PC-3 (cell line): ENCODE data around the gene GLB1L2. TPM values are rescaled to one million over a fixed set of nuclear protein-coding genes. Genes with fewer than 3 reads are reported as not detected.

Source experiments
- ATAC-seq: fragments of 200-7000 bp; cut with Tn5 transposase; 2 replicates; pipeline ENCODE4 v1.9.1; 2020; ENCODE audit warnings: mild to moderate bottlenecking, moderate library complexity
- BruUV-seq: library from RNA; stranded (reverse); fragments of 400-500 nt; replicated peaks from 2 replicates; lab custom pipeline; 2021; lab: Mats Ljungman, UMichigan
- CTCF ChIA-PET: fragments of 300-600 bp; sonication (Branson Sonifier 250); formaldehyde crosslinking; loops from one replicate; lab custom pipeline; 2022; ENCODE audit warnings: antibody characterized with exemption; lab: Charles Lee
- POLR2A ChIA-PET: fragments of 300-600 bp; sonication (Branson Sonifier 250); formaldehyde crosslinking; loops from one replicate; lab custom pipeline; 2022; ENCODE audit warnings: antibody characterized with exemption; ENCODE audit not compliant: unreplicated experiment; lab: Charles Lee
- DNase-seq: peaks from one replicate; pipeline ENCODE4 v3.0.0-alpha.2; 2015
- H2AFZ ChIP-seq: fragments of 300-600 bp; sonication (generic); 2 replicates; pipeline ENCODE4 v1.6.0; 2016; ENCODE audit warnings: antibody characterized with exemption, low read length
- H3F3A ChIP-seq: fragments of 300-600 bp; sonication (generic); one replicate; pipeline ENCODE4 v1.6.0; 2017; ENCODE audit warnings: antibody characterized with exemption, low read length, control low read depth, mild to moderate bottlenecking; ENCODE audit not compliant: unreplicated experiment
- H3K27ac ChIP-seq: fragments of 300-600 bp; sonication (generic); 2 replicates; pipeline ENCODE4 v1.5.1; 2016; ENCODE audit warnings: mild to moderate bottlenecking, low read length
- H3K27me3 ChIP-seq: fragments of 300-600 bp; sonication (generic); 2 replicates; pipeline ENCODE4 v1.6.1; 2016; ENCODE audit warnings: low read length, mixed read lengths
- H3K36me3 ChIP-seq: fragments of 300-600 bp; sonication (generic); 2 replicates; pipeline ENCODE4 v1.6.1; 2016; ENCODE audit warnings: low read depth, mixed run types, low read length, mixed read lengths
- H3K4me1 ChIP-seq: fragments of 300-600 bp; sonication (generic); 2 replicates; pipeline ENCODE4 v1.5.1; 2016; ENCODE audit warnings: low read length; ENCODE audit not compliant: insufficient read depth
- H3K4me2 ChIP-seq: fragments of 300-600 bp; sonication (generic); 2 replicates; pipeline ENCODE4 v1.6.0; 2016; ENCODE audit warnings: low read length
- H3K4me3 ChIP-seq: fragments of 300-600 bp; sonication (generic); 2 replicates; pipeline ENCODE4 v1.5.1; 2016; ENCODE audit warnings: mild to moderate bottlenecking, low read length, mixed read lengths
- H3K79me2 ChIP-seq: fragments of 300-600 bp; sonication (generic); 2 replicates; pipeline ENCODE4 v1.6.1; 2017; ENCODE audit warnings: low read length, mixed read lengths
- H3K9ac ChIP-seq: fragments of 300-600 bp; sonication (generic); 2 replicates; pipeline ENCODE4 v1.6.0; 2016; ENCODE audit warnings: mild to moderate bottlenecking, low read length
- H3K9me2 ChIP-seq: fragments of 300-600 bp; sonication (generic); replicated peaks from 2 replicates; pipeline ENCODE4 v1.6.1; 2016; ENCODE audit warnings: mixed run types, low read length, mixed read lengths
- H3K9me3 ChIP-seq: fragments of 300-600 bp; sonication (generic); 2 replicates; pipeline ENCODE4 v1.6.1; 2016; ENCODE audit warnings: low read length, mixed read lengths
- H4K20me1 ChIP-seq: fragments of 300-600 bp; sonication (generic); 2 replicates; pipeline ENCODE4 v1.6.1; 2016; ENCODE audit warnings: low read length, mixed read lengths
- CTCF ChIP-seq: fragments of 300-600 bp; sonication (generic); conservative IDR thresholded peaks from 2 replicates; pipeline ENCODE4 v1.5.1; 2017; ENCODE audit warnings: antibody characterized with exemption, low read depth, mild to moderate bottlenecking, low read length
- EZH2 ChIP-seq: fragments of 300-600 bp; sonication (generic); IDR thresholded peaks from one replicate; pipeline ENCODE4 v1.6.1; 2017; ENCODE audit warnings: antibody characterized with exemption, mild to moderate bottlenecking, low read length; ENCODE audit not compliant: unreplicated experiment
- EZH2phosphoT487 ChIP-seq: fragments of 300-600 bp; sonication (generic); IDR thresholded peaks from 2 replicates; pipeline ENCODE4 v1.6.1; 2018; ENCODE audit warnings: mild to moderate bottlenecking, antibody characterized with exemption, low read length, borderline replicate concordance
- intact Hi-C: fragments of 100-400 bp; cut with micrococcal nuclease; formaldehyde crosslinking; loops from 2 replicates; pipeline ENCODE4 v1.9.0; 2023
- total RNA-seq: library from RNA; depleted of rRNA; stranded (reverse); fragments of >200 nt; gene quantifications from 2 replicates; pipeline ENCODE4 v1.2.3, GENCODE V29; 2014

GLB1L2 gene
- total RNA-seq, 1 experiment from 2014 or later, result 0.62 TPM

GRCh38 chr11:134312807-134313206 is 19.0 kb upstream of the GLB1L2 start:
- DNase-seq, result no peak
- Histone ChIP-seq H3K4me1 (no peaks in the 10 kb centered on the region), H3F3A (no peaks in the 10 kb centered on the region), H3K9me3 (peaks cover 15% of the 10 kb centered on the region; the same call in 1 of the 2 replicates), H3K9me2 (no peaks in the 10 kb centered on the region), H3K4me2 (no peak overlapping the region), H3K4me3 (no peak overlapping the region), H4K20me1 (no peaks in the 10 kb centered on the region), H2AFZ (no peak overlapping the region), H3K27ac (no peak overlapping the region), H3K27me3 (peaks cover 70% of the 10 kb centered on the region), H3K36me3 (no peaks in the 10 kb centered on the region), H3K9ac (no peak overlapping the region), H3K79me2 (no peaks in the 10 kb centered on the region)
- ChIA-PET CTCF (no interaction called here), POLR2A (no interaction called here)
- no peak for TF ChIP-seq EZH2
- ATAC-seq, result no peak
- intact Hi-C loops, result no loop called here
- no TSS peak for BruUV-seq

GRCh38 chr11:134313379-134313778 is 18.4 kb upstream of the GLB1L2 start:
- POLR2A ChIA-PET, result no interaction called here

GRCh38 chr11:134313821-134314607 is 17.8 kb upstream of the GLB1L2 start:
- ATAC-seq (no peak), DNase-seq (no peak)
- Histone ChIP-seq H3K4me3 (no peak overlapping the region), H2AFZ (no peak overlapping the region), H3K9ac (no peak overlapping the region), H3K9me2 (no peaks in the 10 kb centered on the region), H3K9me3 (peaks cover 17% of the 10 kb centered on the region; the same call in 1 of the 2 replicates), H3K27ac (no peak overlapping the region), H3F3A (no peaks in the 10 kb centered on the region), H3K79me2 (no peaks in the 10 kb centered on the region), H3K4me2 (no peak overlapping the region), H3K36me3 (no peaks in the 10 kb centered on the region), H4K20me1 (no peaks in the 10 kb centered on the region), H3K27me3 (peaks cover 74% of the 10 kb centered on the region), H3K4me1 (no peaks in the 10 kb centered on the region)
- POLR2A ChIA-PET, result no interaction called here
- BruUV-seq, result no TSS peak
- CTCF ChIA-PET, result no interaction called here
- no peak for TF ChIP-seq CTCF
- TF ChIP-seq EZH2phosphoT487, result no peak
- TF ChIP-seq EZH2, result no peak
- intact Hi-C loops, result no loop called here

More at GRCh38 chr11:134313379-134313778, 18.4 kb upstream of the GLB1L2 start:
- H3K4me1 ChIP-seq, result no peaks in the 10 kb centered on the region
- H3K4me2 ChIP-seq, result no peak overlapping the region
- H4K20me1 ChIP-seq, result no peaks in the 10 kb centered on the region
- ATAC-seq, result no peak
- peaks cover 17% of the 10 kb centered on the region; the same call in 1 of the 2 replicates for H3K9me3 ChIP-seq
- H3K27me3 ChIP-seq, result peaks cover 71% of the 10 kb centered on the region
- TF ChIP-seq CTCF (no peak), EZH2phosphoT487 (no peak), EZH2 (no peak)
- no peaks in the 10 kb centered on the region for H3F3A ChIP-seq
- no peak for DNase-seq
- CTCF ChIA-PET, result no interaction called here
- H3K79me2 ChIP-seq, result no peaks in the 10 kb centered on the region
- no peak overlapping the region for H3K27ac ChIP-seq
- no peaks in the 10 kb centered on the region for H3K9me2 ChIP-seq
- no peak overlapping the region for H3K9ac ChIP-seq
- no peak overlapping the region for H2AFZ ChIP-seq
- no TSS peak for BruUV-seq
- H3K4me3 ChIP-seq, result no peak overlapping the region
- no peaks in the 10 kb centered on the region for H3K36me3 ChIP-seq
- intact Hi-C loops, result no loop called here
